ENCODE results near the gene SLC41A2.

DNA sequence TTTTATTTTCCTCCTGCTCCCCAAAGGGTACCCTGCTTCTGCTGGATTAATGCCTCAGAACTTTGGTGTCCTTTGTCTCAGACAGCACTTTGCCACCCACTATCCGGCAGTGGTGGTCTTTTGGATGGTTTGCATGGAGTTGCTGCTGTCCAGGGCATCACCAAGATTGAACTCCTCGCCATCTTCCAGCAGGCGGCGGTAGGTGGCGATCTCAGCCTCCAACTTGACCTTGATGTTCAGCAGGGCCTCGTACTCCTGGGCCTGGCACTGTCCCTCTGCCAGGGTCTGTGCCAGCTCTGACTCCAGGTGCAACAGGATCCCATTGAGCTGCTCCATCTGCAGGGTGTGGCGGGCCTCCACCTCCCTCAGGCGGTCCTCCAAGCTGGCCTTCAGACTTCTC, 18.6 kb upstream of the SLC41A2 start:
- TF ChIP-seq YY1 (IDR thresholded peaks at IDR 0.05; ENCODE audit: insufficient read depth, insufficient read length) (no peak), SUZ12 (IDR thresholded peaks at IDR 0.05; ENCODE audit: extremely low read depth, insufficient read depth, insufficient read length) (no peak)

Measured in NT2/D1 (cell line).